Dedifferentiated amniotic fluid mesenchymal stem cell (primary cell): ENCODE measurements around the gene MSRB3.
"Not testable (repeated sequence)": the region's sequence is repeated elsewhere in the genome, so short reads cannot be mapped to it uniquely, and the experiment has no call there.

Experiments
- DNase-seq: peaks from one replicate; pipeline ENCODE4 v3.0.0-alpha.2; 2016; ENCODE audit errors: extremely low spot score

The MSRB3 gene

GRCh38 chr12:65278576-65279368, at the start of gene MSRB3:
TSS of gene MSRB3 (plus strand) at chr12:65278683. CDS start at chr12:65308580, 29,897 bp downstream.
- peak; percentile 76 for DNase-seq

DNA sequence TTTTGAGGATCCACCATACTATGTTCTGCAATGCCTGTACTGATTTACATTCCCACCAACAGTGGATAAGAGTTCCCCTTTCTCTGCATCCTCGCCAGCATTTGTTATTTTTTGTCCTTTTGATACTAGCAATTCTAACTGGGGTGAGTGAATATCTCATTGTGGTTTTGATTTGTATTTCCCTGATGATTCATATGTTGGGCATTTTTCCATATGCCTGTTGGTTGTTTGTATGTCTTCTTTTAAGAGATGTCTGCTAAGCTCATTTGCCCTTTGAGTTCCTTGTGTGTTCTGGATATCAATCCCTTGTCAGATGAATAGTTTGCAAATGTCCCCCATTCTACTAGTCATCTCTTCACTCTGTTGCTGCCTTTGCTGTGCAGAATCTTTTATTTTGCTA, 49.0 kb upstream of the MSRB3 start:
- DNase-seq: no peak

GRCh38 chr12:65232476-65233077, 45.9 kb upstream of the MSRB3 start:
- peak; percentile 58 for DNase-seq

- no peak for DNase-seq
Observed at GRCh38 chr12:65237153-65237552, 41.3 kb upstream of the MSRB3 start.

DNA sequence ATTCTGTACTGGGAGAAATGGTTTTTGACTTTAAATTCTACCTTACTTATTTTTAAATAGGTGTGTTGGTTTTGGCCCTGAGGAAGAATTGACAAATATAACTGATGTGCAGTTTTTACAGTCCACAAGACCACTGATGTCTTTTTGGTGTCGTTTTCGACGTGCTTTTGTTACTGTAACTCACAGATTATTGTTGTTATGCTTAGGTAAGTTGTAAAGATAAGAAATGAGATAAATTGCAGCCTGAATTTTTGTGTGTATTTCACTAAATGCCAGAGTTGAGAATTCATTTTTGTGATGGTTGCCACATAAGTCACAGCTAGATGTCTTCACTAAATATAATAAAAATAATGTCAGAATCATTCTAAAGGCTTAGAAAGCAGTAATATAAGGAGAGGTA, 39.9 kb upstream of the MSRB3 start:
- no peak for DNase-seq

- DNase-seq: no peak
Observed at GRCh38 chr12:65248656-65249633, 29.5 kb upstream of the MSRB3 start.

- DNase-seq: no peak
Observed at GRCh38 chr12:65252515-65252914, 26.0 kb upstream of the MSRB3 start.

- DNase-seq: no peak
Observed at GRCh38 chr12:65257986-65258385, 20.5 kb upstream of the MSRB3 start.

- no peak for DNase-seq
Observed at GRCh38 chr12:65259501-65259900, 19.0 kb upstream of the MSRB3 start.

GRCh38 chr12:65263777-65264176, 14.7 kb upstream of the MSRB3 start:
- DNase-seq: no peak

- no peak for DNase-seq
Observed at GRCh38 chr12:65266408-65266807, 12.1 kb upstream of the MSRB3 start.

DNA sequence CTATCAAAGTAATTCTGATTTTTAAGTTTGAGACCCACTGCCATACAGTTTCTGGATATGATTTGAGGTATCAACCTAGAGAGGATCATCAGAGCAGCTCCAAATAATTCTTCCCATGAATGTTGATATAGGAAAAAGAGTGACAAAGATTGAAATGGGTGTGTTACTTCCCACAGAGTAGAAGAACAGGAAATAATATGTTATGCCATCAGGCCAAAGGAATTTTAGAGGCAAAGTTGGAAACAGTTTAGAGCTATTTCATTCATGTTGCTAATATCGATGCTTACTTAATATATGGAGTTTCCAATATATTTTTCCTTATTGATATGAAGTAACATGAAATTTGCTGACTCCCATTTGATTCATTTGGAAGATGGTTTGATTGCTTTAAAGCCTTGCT, 8.9 kb upstream of the MSRB3 start:
- no peak for DNase-seq

DNA sequence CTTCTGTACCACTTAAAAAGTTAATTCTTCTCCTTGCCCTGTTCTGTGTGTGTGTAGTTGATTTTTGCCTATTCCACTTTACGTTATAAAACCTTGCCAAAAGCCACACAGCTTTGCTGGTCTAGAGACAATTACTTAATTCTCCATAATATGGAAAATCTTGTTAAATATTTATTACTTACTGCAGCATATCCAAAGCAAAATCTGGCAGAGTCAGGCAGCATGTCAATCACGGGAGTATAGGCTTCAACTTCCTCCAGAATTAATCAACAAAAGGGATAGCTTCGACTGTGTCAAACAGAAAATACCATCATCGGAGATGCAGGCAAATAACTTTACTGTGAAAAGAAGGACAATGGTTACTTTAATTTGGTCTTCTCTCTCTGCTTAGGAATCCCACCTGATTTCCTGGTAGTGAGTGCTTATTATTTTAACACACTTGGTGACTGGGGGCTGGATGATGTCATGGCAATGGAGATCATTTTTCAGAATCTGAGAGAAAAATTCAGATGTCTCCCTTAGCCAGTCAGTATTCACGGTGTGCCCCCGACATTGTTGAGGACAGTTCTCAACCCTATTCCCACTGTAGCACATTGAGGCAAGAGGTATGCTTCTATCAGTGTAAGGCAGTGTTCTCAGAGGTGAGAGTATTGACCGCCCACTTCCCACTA, 3.7 kb upstream of the MSRB3 start:
- DNase-seq: no peak

- DNase-seq: no peak
Observed at GRCh38 chr12:65275627-65276026, 2.9 kb upstream of the MSRB3 start.

- no peak for DNase-seq
Observed at GRCh38 chr12:65276916-65277530, 1.5 kb upstream of the MSRB3 start.

- no peak for DNase-seq
Observed at GRCh38 chr12:65277994-65278575, 398 bp upstream of the MSRB3 start.

- DNase-seq: no peak
Observed at GRCh38 chr12:65279369-65280112, 1.1 kb downstream of the MSRB3 start.

DNA sequence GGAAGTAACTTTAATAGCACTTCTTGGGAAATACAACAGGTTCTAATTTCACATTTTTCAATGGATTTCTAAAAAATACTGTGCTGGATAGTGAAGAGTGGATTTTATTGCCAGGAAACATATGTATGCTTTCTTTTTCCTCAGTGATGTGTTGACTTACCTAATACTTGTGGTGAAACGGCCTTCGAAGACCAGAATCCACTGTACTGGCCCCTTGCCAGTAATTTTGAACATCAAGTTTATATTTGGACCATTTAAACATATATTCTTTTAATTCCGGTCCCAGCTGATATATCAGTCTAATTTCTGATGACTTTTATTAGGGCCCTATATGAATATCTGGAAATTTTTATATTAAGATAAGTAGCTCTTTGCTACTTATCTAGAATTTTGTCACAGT, 1.8 kb downstream of the MSRB3 start:
- DNase-seq: no peak

DNA sequence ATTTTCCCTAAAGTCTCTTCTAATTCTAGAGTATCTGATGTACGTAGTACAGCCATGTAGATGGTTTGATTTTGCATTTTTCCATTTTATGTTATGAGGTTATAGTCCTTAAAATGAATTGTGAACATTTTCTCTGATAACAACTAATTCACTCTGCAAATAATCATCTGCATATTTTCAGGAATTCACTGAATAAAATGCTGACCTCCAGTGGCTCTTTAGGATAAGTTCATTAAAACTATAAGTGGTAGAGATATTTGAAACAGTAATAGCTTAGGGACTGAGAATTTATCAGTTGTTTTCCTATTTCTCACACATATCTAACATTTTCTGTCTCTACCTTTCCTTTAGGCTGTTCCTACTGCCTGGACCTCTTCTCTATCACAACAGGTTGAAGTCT, 4.4 kb downstream of the MSRB3 start:
- no peak for DNase-seq

DNA sequence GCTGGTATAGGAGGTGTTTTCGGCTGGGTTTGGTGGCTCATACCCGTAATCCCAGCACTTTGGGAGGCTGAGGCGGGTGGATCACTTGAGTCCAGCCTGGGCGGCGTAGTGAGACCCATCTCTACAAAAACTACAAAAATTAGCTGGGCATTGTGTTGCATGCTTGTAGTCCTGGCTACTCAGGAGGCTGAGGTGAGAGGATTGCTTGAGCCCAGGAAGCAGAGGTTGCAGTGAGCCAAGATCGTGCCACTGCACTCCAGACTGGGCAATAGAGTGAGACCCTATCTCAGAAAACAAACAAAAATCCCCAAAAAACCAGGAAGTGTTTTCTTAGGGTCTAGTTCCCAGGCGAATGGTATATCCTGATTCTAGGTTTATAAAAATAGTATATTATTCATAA, 7.0 kb downstream of the MSRB3 start:
- not testable (repeated sequence) for DNase-seq
